A673 (cell line): ENCODE data around the gene PGBD5. TPM values are rescaled to one million over a fixed set of nuclear protein-coding genes. Genes with fewer than 3 reads are reported as not detected.

Source experiments
- BruUV-seq: library from RNA; stranded (reverse); fragments of 400-500 nt; replicated peaks from 2 replicates; lab custom pipeline; 2021; lab: Mats Ljungman, UMichigan
- CTCF ChIA-PET: fragments of 300-600 bp; sonication (Branson Sonifier 250); formaldehyde crosslinking; loops from one replicate; lab custom pipeline; 2022; ENCODE audit warnings: antibody characterized with exemption; lab: Charles Lee
- POLR2A ChIA-PET: fragments of 300-600 bp; sonication (Branson Sonifier 250); formaldehyde crosslinking; loops from one replicate; lab custom pipeline; 2022; ENCODE audit warnings: antibody characterized with exemption; ENCODE audit not compliant: low non-redundant PET; lab: Charles Lee
- DNase-seq: peaks from one replicate; pipeline ENCODE4 v3.0.0-alpha.2; 2015; ENCODE audit warnings: low spot score
- H3K27ac ChIP-seq: fragments of 200-600 bp; sonication (generic); 2 replicates; pipeline ENCODE4 v1.5.1; 2016; ENCODE audit warnings: mixed run types, low read depth, mild to moderate bottlenecking, mixed read lengths, antibody characterized with exemption, low read length; ENCODE audit not compliant: poor library complexity, severe bottlenecking
- H3K27me3 ChIP-seq: fragments of 200-600 bp; sonication (generic); replicated peaks from 2 replicates; pipeline ENCODE4 v1.6.1; 2017; ENCODE audit warnings: mixed run types, low read depth, mild to moderate bottlenecking, mixed read lengths, antibody characterized with exemption, low read length; ENCODE audit not compliant: insufficient read depth, poor library complexity
- H3K36me3 ChIP-seq: fragments of 200-600 bp; sonication (generic); 2 replicates; pipeline ENCODE4 v1.6.1; 2016; ENCODE audit warnings: mixed run types, mild to moderate bottlenecking, mixed read lengths, antibody characterized with exemption, low read length; ENCODE audit not compliant: insufficient read depth, poor library complexity, severe bottlenecking
- H3K4me1 ChIP-seq: fragments of 200-600 bp; sonication (generic); 2 replicates; pipeline ENCODE4 v1.6.1; 2017; ENCODE audit warnings: mixed run types, mild to moderate bottlenecking, mixed read lengths, antibody characterized with exemption, low read length; ENCODE audit not compliant: insufficient read depth, poor library complexity, severe bottlenecking
- H3K4me3 ChIP-seq: fragments of 200-600 bp; sonication (generic); 2 replicates; pipeline ENCODE4 v1.5.1; 2016; ENCODE audit warnings: low read depth, mixed run types, mild to moderate bottlenecking, mixed read lengths, low read length; ENCODE audit not compliant: poor library complexity, severe bottlenecking
- H3K9me3 ChIP-seq: fragments of 200-600 bp; sonication (generic); 2 replicates; pipeline ENCODE4 v1.6.1; 2016; ENCODE audit warnings: mixed run types, low read depth, mild to moderate bottlenecking, mixed read lengths, antibody characterized with exemption, low read length; ENCODE audit not compliant: poor library complexity, severe bottlenecking
- EZH2 ChIP-seq: fragments of 200-600 bp; sonication (generic); IDR thresholded peaks from 2 replicates; pipeline ENCODE4 v1.6.1; 2017; ENCODE audit warnings: borderline replicate concordance, low read depth, mild to moderate bottlenecking, mixed read lengths, antibody characterized with exemption, low read length; ENCODE audit not compliant: poor library complexity, severe bottlenecking
- intact Hi-C: fragments of 100-400 bp; cut with micrococcal nuclease; formaldehyde crosslinking; loops from one replicate; pipeline ENCODE4 v1.10.0; 2022; ENCODE audit not compliant: unreplicated experiment
- total RNA-seq: library from RNA; stranded (reverse); gene quantifications from 2 replicates; pipeline ENCODE4 v1.2.3, GENCODE V29; 2021
- TF ChIP-seq, protein P1 (sequence below): fragments of 300-800, 200-600 bp; sonication (generic); conservative IDR thresholded peaks from 2 replicates; pipeline ENCODE4 v1.5.1; 2017; ENCODE audit warnings: low read depth, mild to moderate bottlenecking, antibody characterized with exemption, low read length, moderate library complexity, mixed read lengths

The PGBD5 gene
- total RNA-seq, 1 experiment from 2014 or later = 0.52 TPM

DNA sequence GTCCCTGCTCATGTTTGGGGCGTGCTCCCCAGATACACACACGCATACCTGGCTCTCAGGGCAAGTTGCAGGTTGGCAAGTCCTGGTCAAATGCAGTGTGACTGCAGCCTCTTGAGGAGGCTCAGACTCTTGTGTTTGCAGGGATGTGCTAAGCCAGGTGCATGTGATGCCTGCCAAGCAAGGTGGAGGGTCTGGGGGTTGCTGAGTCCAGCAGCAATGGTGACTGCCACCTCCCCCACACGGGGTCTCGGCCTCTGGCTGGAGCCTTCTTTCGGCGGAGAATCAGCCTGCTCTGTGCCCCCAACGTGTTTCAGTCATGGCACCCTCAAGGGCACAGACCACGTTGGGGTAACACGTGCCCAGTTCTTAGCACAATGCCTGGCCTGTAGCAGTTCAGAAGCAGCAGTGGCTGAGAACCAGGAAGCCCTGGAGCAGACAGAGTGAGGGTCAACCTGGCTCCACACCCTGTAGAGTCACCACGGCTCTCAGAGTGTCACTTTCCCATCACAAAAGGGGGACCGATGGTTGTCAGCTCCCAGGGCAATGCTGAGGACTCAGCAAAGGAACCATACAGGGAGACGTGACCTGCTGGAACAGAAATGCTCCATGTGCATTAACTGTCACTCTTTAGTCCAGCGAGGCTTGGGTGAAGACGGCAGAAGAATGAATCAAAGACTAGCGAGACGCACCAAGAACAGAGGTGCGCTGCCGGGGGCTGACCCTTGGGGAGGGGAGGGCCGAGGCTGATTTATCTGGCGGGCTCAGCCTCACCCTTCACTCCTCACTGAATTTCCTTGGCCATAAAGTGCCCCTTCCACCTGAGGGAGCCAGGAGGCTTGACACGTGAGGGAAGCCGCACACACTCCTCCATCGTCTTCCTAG is 109.0 kb downstream of the PGBD5 start:
- Histone ChIP-seq H3K4me1 (no peaks in the 10 kb centered on the region), H3K4me3 (no peak overlapping the region), H3K9me3 (no peaks in the 10 kb centered on the region), H3K27ac (no peak overlapping the region), H3K27me3 (no peaks in the 10 kb centered on the region), H3K36me3 (no peaks in the 10 kb centered on the region)
- no peak for DNase-seq
- TF ChIP-seq, protein P1, sequence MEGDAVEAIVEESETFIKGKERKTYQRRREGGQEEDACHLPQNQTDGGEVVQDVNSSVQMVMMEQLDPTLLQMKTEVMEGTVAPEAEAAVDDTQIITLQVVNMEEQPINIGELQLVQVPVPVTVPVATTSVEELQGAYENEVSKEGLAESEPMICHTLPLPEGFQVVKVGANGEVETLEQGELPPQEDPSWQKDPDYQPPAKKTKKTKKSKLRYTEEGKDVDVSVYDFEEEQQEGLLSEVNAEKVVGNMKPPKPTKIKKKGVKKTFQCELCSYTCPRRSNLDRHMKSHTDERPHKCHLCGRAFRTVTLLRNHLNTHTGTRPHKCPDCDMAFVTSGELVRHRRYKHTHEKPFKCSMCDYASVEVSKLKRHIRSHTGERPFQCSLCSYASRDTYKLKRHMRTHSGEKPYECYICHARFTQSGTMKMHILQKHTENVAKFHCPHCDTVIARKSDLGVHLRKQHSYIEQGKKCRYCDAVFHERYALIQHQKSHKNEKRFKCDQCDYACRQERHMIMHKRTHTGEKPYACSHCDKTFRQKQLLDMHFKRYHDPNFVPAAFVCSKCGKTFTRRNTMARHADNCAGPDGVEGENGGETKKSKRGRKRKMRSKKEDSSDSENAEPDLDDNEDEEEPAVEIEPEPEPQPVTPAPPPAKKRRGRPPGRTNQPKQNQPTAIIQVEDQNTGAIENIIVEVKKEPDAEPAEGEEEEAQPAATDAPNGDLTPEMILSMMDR = no peak
- no peak for TF ChIP-seq EZH2
- intact Hi-C loops = no loop called here
- ChIA-PET CTCF (no interaction called here), POLR2A (no interaction called here)
- BruUV-seq = no TSS peak

DNA sequence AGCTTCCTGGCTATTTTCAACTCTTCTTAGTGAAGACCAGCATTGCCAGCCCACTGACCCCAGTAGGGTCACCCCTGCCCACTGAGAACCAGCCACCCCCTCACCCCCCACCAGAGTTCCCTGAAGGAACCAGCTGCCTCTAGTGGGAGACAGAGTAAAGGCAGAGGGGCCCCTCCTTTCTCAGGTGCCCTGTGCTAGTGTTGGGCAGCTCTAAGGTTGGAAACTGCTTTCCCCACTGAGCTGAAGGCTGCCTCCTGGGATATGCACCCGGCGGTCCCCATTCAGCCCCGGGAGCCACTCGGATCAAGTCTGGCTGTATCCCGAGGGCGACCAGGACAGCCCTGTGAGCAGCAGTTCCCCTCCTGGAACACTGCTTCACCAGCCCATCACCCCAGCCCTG is 111.0 kb downstream of the PGBD5 start:
- no peak for DNase-seq
- TF ChIP-seq EZH2 = no peak
- no TSS peak for BruUV-seq
- ChIA-PET CTCF (no interaction called here), POLR2A (no interaction called here)
- H3K4me3 ChIP-seq = no peak overlapping the region
- no peaks in the 10 kb centered on the region for H3K27me3 ChIP-seq
- no peaks in the 10 kb centered on the region for H3K36me3 ChIP-seq
- H3K27ac ChIP-seq = no peak overlapping the region
- intact Hi-C loops = no loop called here
- no peaks in the 10 kb centered on the region for H3K4me1 ChIP-seq
- H3K9me3 ChIP-seq = no peaks in the 10 kb centered on the region

DNA sequence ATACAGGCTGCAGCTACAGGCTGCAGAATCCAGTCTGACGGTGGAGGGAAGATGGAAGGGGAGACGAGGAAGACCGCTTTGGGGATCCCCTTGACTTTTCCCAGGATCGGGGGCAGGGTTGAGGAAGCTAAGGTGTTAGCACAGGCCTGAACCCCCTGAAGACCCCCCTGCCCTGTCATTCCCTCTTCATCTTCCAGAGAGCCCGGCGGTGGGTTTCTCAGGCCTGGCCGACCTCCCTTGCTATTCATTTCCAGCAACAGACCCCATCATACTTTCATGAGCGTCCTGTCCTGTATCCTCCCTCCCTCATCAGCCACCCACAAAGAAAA is 112.0 kb downstream of the PGBD5 start:
- BruUV-seq = no TSS peak
- POLR2A ChIA-PET = no interaction called here
- no peaks in the 10 kb centered on the region for H3K36me3 ChIP-seq
- no peak overlapping the region for H3K4me3 ChIP-seq
- CTCF ChIA-PET = no interaction called here
- H3K27me3 ChIP-seq = no peaks in the 10 kb centered on the region
- H3K27ac ChIP-seq = no peak overlapping the region
- no peak for TF ChIP-seq EZH2
- TF ChIP-seq, protein P1 = no peak
- H3K9me3 ChIP-seq = no peaks in the 10 kb centered on the region
- H3K4me1 ChIP-seq = no peaks in the 10 kb centered on the region
- intact Hi-C loops = loop anchor here (5.0 kb wide), 2 partner anchors 602 to 1057 kb away; no protein-coding TSS in a partner anchor
- no peak for DNase-seq
